IMR-90 (cell line): ENCODE measurements around the gene RNF145. TPM values are rescaled to one million over a fixed set of nuclear protein-coding genes. Genes with fewer than 3 reads are reported as not detected.

ENCODE experiments used
- ATAC-seq: fragments of 200-7000 bp; cut with Tn5 transposase; 2 replicates; pipeline ENCODE4 v1.9.1; 2020; ENCODE audit warnings: low read depth, mild to moderate bottlenecking, moderate library complexity
- BruUV-seq: library from RNA; stranded (reverse); fragments of 400-500 nt; replicated peaks from 2 replicates; lab custom pipeline; 2021; lab: Mats Ljungman, UMichigan
- CTCF ChIA-PET: fragments of 300-600 bp; formaldehyde crosslinking; extraction: SDS; loops from one replicate; lab custom pipeline; 2021; ENCODE audit warnings: antibody characterized with exemption; lab: Yijun Ruan, JAX
- POLR2A ChIA-PET: fragments of 300-600 bp; sonication (Branson Sonifier 250); formaldehyde crosslinking; loops from one replicate; lab custom pipeline; 2022; ENCODE audit warnings: antibody characterized with exemption; ENCODE audit not compliant: unreplicated experiment; lab: Charles Lee
- DNase-seq: peaks from one replicate; pipeline ENCODE4 v3.0.0; 2013
- H2AFZ ChIP-seq: replicated peaks from 2 replicates; pipeline ENCODE3; 2013; ENCODE audit warnings: low read length, mild to moderate bottlenecking; ENCODE audit not compliant: poor library complexity
- H2AK5ac ChIP-seq: 2 replicates; pipeline ENCODE4 v1.6.1; 2013; ENCODE audit warnings: low read depth, low read length, inconsistent platforms
- H2AK9ac ChIP-seq: replicated peaks from 2 replicates; pipeline ENCODE3; 2013; ENCODE audit warnings: mild to moderate bottlenecking, low read depth, low read length, moderate library complexity; ENCODE audit not compliant: poor library complexity
- H2BK120ac ChIP-seq: 2 replicates; pipeline ENCODE4 v1.6.1; 2013; ENCODE audit warnings: low read depth, low read length, inconsistent platforms
- H2BK15ac ChIP-seq: 3 replicates; pipeline ENCODE4 v1.6.1; 2013; ENCODE audit warnings: low read depth, low read length, inconsistent platforms
- H2BK20ac ChIP-seq: 2 replicates; pipeline ENCODE4 v1.6.1; 2013; ENCODE audit warnings: low read depth, mild to moderate bottlenecking, inconsistent platforms, low read length, moderate library complexity
- H2BK5ac ChIP-seq: 2 replicates; pipeline ENCODE4 v1.6.1; 2013; ENCODE audit warnings: mild to moderate bottlenecking, low read depth, low read length, inconsistent platforms; ENCODE audit not compliant: poor library complexity, severe bottlenecking
- H3K14ac ChIP-seq: replicated peaks from 2 replicates; pipeline ENCODE4 v1.6.1; 2013; ENCODE audit warnings: low read depth, low read length, inconsistent platforms
- H3K18ac ChIP-seq: 2 replicates; pipeline ENCODE4 v1.6.1; 2013; ENCODE audit warnings: low read depth, low read length, control low read depth
- H3K23ac ChIP-seq: 2 replicates; pipeline ENCODE4 v1.6.1; 2013; ENCODE audit warnings: low read depth, low read length, inconsistent platforms
- H3K27ac ChIP-seq: 2 replicates; pipeline ENCODE4 v1.5.1; 2013; ENCODE audit warnings: mild to moderate bottlenecking, control low read depth, low read length; ENCODE audit not compliant: insufficient read depth
- H3K27me3 ChIP-seq: 2 replicates; pipeline ENCODE4 v1.6.1; 2013; ENCODE audit warnings: low read length; ENCODE audit not compliant: control insufficient read depth, insufficient read depth
- H3K36me3 ChIP-seq: 2 replicates; pipeline ENCODE4 v1.6.1; 2013; ENCODE audit warnings: low read length, mixed read lengths; ENCODE audit not compliant: control insufficient read depth, insufficient read depth
- H3K4ac ChIP-seq: 2 replicates; pipeline ENCODE4 v1.6.1; 2013; ENCODE audit warnings: low read depth, low read length, inconsistent platforms
- H3K4me1 ChIP-seq: 2 replicates; pipeline ENCODE4 v1.6.1; 2013; ENCODE audit warnings: low read length, mixed read lengths; ENCODE audit not compliant: control insufficient read depth, insufficient read depth
- H3K4me2 ChIP-seq: 2 replicates; pipeline ENCODE4 v1.6.1; 2013; ENCODE audit warnings: low read depth, mild to moderate bottlenecking, control low read depth, low read length, moderate library complexity
- H3K4me3 ChIP-seq: 2 replicates; pipeline ENCODE4 v1.5.1; 2013; ENCODE audit warnings: low read depth, mild to moderate bottlenecking, control low read depth, low read length, moderate library complexity; ENCODE audit not compliant: insufficient read depth
- H3K56ac ChIP-seq: 2 replicates; pipeline ENCODE4 v1.6.1; 2013; ENCODE audit warnings: low read length, inconsistent platforms; ENCODE audit not compliant: insufficient read depth; ENCODE audit errors: extremely low read depth
- H3K79me1 ChIP-seq, 2 experiments: 2 replicates each; pipeline ENCODE4 v1.6.1; 2013; ENCODE audit warnings: low read length in 2 of 2, inconsistent platforms in 1 of 2, low read depth in 1 of 2
- H3K9ac ChIP-seq: 2 replicates; pipeline ENCODE4 v1.6.1; 2013; ENCODE audit warnings: low read depth, low read length, control low read depth
- H3K9me1 ChIP-seq: 2 replicates; pipeline ENCODE4 v1.6.1; 2013; ENCODE audit warnings: low read length, inconsistent platforms; ENCODE audit not compliant: insufficient read depth
- H3K9me3 ChIP-seq: 2 replicates; pipeline ENCODE4 v1.6.1; 2013; ENCODE audit warnings: low read length; ENCODE audit not compliant: control insufficient read depth, insufficient read depth
- H4K20me1 ChIP-seq: 2 replicates; pipeline ENCODE4 v1.6.1; 2013; ENCODE audit warnings: low read length, inconsistent platforms; ENCODE audit not compliant: insufficient read depth
- H4K5ac ChIP-seq: 2 replicates; pipeline ENCODE4 v1.6.1; 2013; ENCODE audit warnings: mild to moderate bottlenecking, low read depth, low read length, control low read depth
- H4K8ac ChIP-seq, 2 experiments: 2 replicates each; pipeline ENCODE4 v1.6.1; 2013; ENCODE audit warnings: low read depth in 2 of 2, low read length in 2 of 2, control low read depth in 1 of 2, inconsistent platforms in 1 of 2
- H4K91ac ChIP-seq: 2 replicates; pipeline ENCODE4 v1.6.1; 2013; ENCODE audit warnings: low read depth, low read length, inconsistent platforms; ENCODE audit not compliant: insufficient read depth
- BHLHE40 ChIP-seq: fragments of 150-350 bp; IDR thresholded peaks from 2 replicates; pipeline ENCODE4 v1.6.1; 2016; ENCODE audit warnings: mild to moderate bottlenecking, low read depth, low read length
- CHD1 ChIP-seq: IDR thresholded peaks from 2 replicates; pipeline ENCODE4 v1.6.1; 2012; ENCODE audit warnings: low read depth, low read length, improper control_type of control experiment
- FOS ChIP-seq: fragments of 150-350 bp; IDR thresholded peaks from 2 replicates; pipeline ENCODE4 v1.6.1; 2016; ENCODE audit warnings: low read depth, low read length
- MAFK ChIP-seq: IDR thresholded peaks from 2 replicates; pipeline ENCODE4 v1.6.1; 2012; ENCODE audit warnings: low read depth, low read length, improper control_type of control experiment
- MAZ ChIP-seq: IDR thresholded peaks from 2 replicates; pipeline ENCODE4 v1.6.1; 2012; ENCODE audit warnings: low read depth, mild to moderate bottlenecking, low read length, improper control_type of control experiment, moderate library complexity, borderline replicate concordance
- MXI1 ChIP-seq: IDR thresholded peaks from 2 replicates; pipeline ENCODE4 v1.6.1; 2012; ENCODE audit warnings: low read depth, mild to moderate bottlenecking, low read length, moderate library complexity, borderline replicate concordance
- SMC3 ChIP-seq: fragments of 150-350 bp; IDR thresholded peaks from 2 replicates; pipeline ENCODE4 v1.6.1; 2016; ENCODE audit warnings: low read depth, mild to moderate bottlenecking, antibody characterized with exemption, low read length, moderate library complexity
- WGBS, 2 experiments: methylation state at CpG; one replicate each; pipeline versions ENCODE4 v1.1.5 to v1.1.7; 2013; ENCODE audit warnings: missing lambda C conversion rate in 2 of 2; ENCODE audit not compliant: insufficient read length in 1 of 2; ENCODE audit errors: extremely low coverage in 2 of 2; 5-methylcytosine and 5-hydroxymethylcytosine counted together
- dilution Hi-C: fragments of 300-500 bp; cut with HindIII; formaldehyde crosslinking; loops from one replicate; pipeline ENCODE4 v1.14.3; 2018; ENCODE audit warnings: low sequenced_read_pairs; ENCODE audit not compliant: unreplicated experiment
- in situ Hi-C: fragments of 300-500 bp; cut with MboI; formaldehyde crosslinking; loops from 3 replicates; pipeline ENCODE4 v1.14.3; 2019; ENCODE audit warnings: low sequenced_read_pairs, inconsistent platforms, mixed read lengths
- intact Hi-C: fragments of 100-400 bp; cut with micrococcal nuclease; formaldehyde crosslinking; loops from 2 replicates; pipeline ENCODE4 v1.10.0; 2022
- polyA plus RNA-seq, 3 experiments: library from polyadenylated mRNA; depleted of rRNA; stranded (reverse); fragments of >200 nt; gene quantifications; 2 replicates each; pipeline ENCODE4 v1.2.3, GENCODE V29; 2012; ENCODE audit warnings: low replicate concordance in 1 of 3
- total RNA-seq: library from RNA; depleted of rRNA; stranded (reverse); fragments of >200 nt; gene quantifications from 2 replicates; pipeline ENCODE4 v1.2.3, GENCODE V29; 2012

RNF145 gene
- total and polyA plus RNA-seq, 2 of the 4 experiments (the other 2 are of a cell fraction) = 50.0 to 57.0 TPM

DNA sequence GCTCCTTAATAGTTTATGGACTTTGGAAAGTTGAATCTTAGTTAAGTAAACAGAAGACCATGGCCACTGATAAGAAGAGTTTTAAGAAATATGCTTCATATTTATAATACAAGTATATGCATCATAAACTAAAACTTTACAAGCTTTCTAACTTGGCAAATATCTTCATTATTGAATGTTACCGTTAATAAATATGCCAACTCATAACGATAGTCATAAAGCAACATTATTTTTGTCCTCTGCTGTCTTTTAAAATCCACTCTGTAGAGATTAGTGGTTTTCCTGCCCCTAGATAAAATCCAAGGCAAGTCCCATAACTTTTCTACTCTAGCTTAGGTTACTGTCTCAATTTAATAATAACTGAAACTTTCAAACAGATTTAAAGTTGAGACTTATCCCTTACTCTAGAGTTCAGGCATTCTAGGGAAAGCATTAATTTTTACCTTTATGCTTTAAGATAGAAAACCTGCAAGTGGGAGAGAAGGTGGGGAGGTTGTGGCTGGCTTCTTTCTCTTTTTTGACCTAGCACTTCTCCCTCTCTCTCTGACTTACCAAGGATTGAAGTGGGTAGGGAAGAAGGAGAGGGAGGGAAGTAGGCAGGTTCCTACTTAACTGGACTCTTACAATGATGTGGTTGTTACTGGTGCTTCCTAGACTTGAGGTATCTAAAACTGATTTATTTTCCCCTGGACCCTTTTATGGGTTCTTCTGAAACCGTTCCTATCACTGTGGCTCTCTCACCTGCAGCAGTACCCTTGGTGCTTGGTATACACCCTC is 29.6 kb downstream of the RNF145 start:
- peak overlapping the region; percentile 66 for H3K9ac ChIP-seq
- peak overlapping the region; percentile 100 for H3K18ac ChIP-seq
- H3K4ac ChIP-seq = peak overlapping the region; percentile 82
- peak overlapping the region; percentile 70 to 92 for H4K8ac ChIP-seq
- ATAC-seq (no peak), DNase-seq (peak; percentile 22)
- H3K4me2 ChIP-seq = peak overlapping the region; percentile 49
- peaks cover 17 to 36% of the 10 kb centered on the region in 2 experiments for H3K79me1 ChIP-seq
- H2BK20ac ChIP-seq = peak overlapping the region; percentile 86
- no peak overlapping the region for H3K4me3 ChIP-seq
- ChIA-PET POLR2A (interaction anchor here (1.0 kb wide), 1 partner anchor 28 kb away, joined by 3 read pairs; no protein-coding TSS in a partner anchor), CTCF (no interaction called here)
- H3K9me1 ChIP-seq = peaks cover 7% of the 10 kb centered on the region; the same call in 1 of the 2 replicates
- peak overlapping the region; percentile 100 for H4K5ac ChIP-seq
- peak overlapping the region; percentile 92 for H2BK120ac ChIP-seq
- H3K36me3 ChIP-seq = peaks cover 6% of the 10 kb centered on the region
- peak overlapping the region; percentile 96 for H2BK15ac ChIP-seq
- H4K91ac ChIP-seq = peak overlapping the region; percentile 88
- H2AFZ ChIP-seq = no peak overlapping the region
- no peaks in the 10 kb centered on the region for H3K27me3 ChIP-seq
- H3K27ac ChIP-seq = peak overlapping the region; percentile 93
- intact Hi-C loops = no loop called here
- no peaks in the 10 kb centered on the region for H3K9me3 ChIP-seq
- H3K56ac ChIP-seq = peak overlapping the region; percentile 85
- peak overlapping the region; percentile 47 for H3K23ac ChIP-seq
- dilution Hi-C loops = no loop called here
- no peak for TF ChIP-seq CHD1
- no peak for TF ChIP-seq MAZ
- TF ChIP-seq MXI1 = no peak
- no peak for TF ChIP-seq SMC3
- TF ChIP-seq MAFK = no peak
- no peak for TF ChIP-seq FOS
- TF ChIP-seq BHLHE40 = no peak
- H2AK9ac ChIP-seq = no peak overlapping the region
- H2AK5ac ChIP-seq = peak overlapping the region; percentile 95
- no peaks in the 10 kb centered on the region for H4K20me1 ChIP-seq
- 100% methylated on average over 1 of the region's 3 CpGs; no CpG with 5 or more reads in 1 of the 2 experiments for WGBS, 2 experiments
- H3K4me1 ChIP-seq = peaks cover 22% of the 10 kb centered on the region
- TSS peak; percentile 92 for BruUV-seq
- peak overlapping the region; percentile 97 for H2BK5ac ChIP-seq
- in situ Hi-C loops = loop anchor here (25.0 kb wide), 1 partner anchor 1617 kb away; no protein-coding TSS in a partner anchor
- H3K14ac ChIP-seq = peak overlapping the region; percentile 95
